ENCODE data around the gene NKAIN4.

DNA sequence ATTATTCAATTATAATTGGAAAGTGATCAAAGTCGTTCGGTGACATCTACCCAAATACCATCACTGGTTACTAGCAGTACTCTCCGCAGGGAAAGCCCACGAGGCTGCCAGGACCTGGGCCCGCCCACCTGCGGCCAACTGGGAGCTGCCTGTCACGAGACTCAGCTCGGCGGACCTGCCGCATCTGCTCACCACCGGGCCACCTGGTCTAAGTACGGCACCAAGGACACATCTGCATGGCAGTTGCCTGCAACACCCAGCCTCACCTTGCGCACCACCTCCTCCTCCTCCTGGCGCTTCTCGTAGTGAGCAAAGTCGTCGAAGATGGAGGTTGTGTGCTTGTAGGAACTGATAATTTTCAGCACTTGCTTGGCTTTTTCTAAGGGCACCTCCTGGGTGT is 52.2 kb downstream of the NKAIN4 start:
- TF ChIP-seq, protein P1, sequence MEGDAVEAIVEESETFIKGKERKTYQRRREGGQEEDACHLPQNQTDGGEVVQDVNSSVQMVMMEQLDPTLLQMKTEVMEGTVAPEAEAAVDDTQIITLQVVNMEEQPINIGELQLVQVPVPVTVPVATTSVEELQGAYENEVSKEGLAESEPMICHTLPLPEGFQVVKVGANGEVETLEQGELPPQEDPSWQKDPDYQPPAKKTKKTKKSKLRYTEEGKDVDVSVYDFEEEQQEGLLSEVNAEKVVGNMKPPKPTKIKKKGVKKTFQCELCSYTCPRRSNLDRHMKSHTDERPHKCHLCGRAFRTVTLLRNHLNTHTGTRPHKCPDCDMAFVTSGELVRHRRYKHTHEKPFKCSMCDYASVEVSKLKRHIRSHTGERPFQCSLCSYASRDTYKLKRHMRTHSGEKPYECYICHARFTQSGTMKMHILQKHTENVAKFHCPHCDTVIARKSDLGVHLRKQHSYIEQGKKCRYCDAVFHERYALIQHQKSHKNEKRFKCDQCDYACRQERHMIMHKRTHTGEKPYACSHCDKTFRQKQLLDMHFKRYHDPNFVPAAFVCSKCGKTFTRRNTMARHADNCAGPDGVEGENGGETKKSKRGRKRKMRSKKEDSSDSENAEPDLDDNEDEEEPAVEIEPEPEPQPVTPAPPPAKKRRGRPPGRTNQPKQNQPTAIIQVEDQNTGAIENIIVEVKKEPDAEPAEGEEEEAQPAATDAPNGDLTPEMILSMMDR (conservative IDR thresholded peaks at IDR 0.05 in 1 of 2, IDR thresholded peaks at IDR 0.05 in 1 of 2; ENCODE audit: extremely low read depth in 1 of 2, insufficient read depth in 1 of 2, low read depth in 1 of 2, low read length in 2 of 2) = no peak
- no peak for TF ChIP-seq EZH2 (IDR thresholded peaks at IDR 0.05; ENCODE audit: borderline replicate concordance, low read length)

All from mammary epithelial cell (primary cell).